ENCODE measurements around the gene LIF.

Gene LIF

GRCh38 chr22:30198921-30199320 lies 47.6 kb downstream of the LIF start:
- TF ChIP-seq CTCF (IDR thresholded peaks at IDR 0.05; ENCODE audit: borderline replicate concordance, control extremely low read depth, extremely low read depth, insufficient read depth, missing control alignments), result no peak
- in situ Hi-C loops (cut with MboI; ENCODE audit: low sequenced_read_pairs, unreplicated experiment), result no loop called here
- DNase-seq (ENCODE audit: low spot score), result peak; percentile 19

- no peak for TF ChIP-seq CTCF (IDR thresholded peaks at IDR 0.05; ENCODE audit: borderline replicate concordance, control extremely low read depth, extremely low read depth, insufficient read depth, missing control alignments)
- in situ Hi-C loops (cut with MboI; ENCODE audit: low sequenced_read_pairs, unreplicated experiment), result no loop called here
- peak; percentile 6 for DNase-seq (ENCODE audit: low spot score)
Observed at GRCh38 chr22:30198152-30198825, 48.3 kb downstream of the LIF start.

- in situ Hi-C loops (cut with MboI; ENCODE audit: low sequenced_read_pairs, unreplicated experiment), result no loop called here
- peak; percentile 7 for DNase-seq (ENCODE audit: low spot score)
Observed at GRCh38 chr22:30197389-30197788, 49.2 kb downstream of the LIF start.

GRCh38 chr22:30196880-30197336 lies 49.7 kb downstream of the LIF start:
- DNase-seq (ENCODE audit: low spot score), result peak; percentile 50
- TF ChIP-seq CTCF (IDR thresholded peaks at IDR 0.05; ENCODE audit: borderline replicate concordance, control extremely low read depth, extremely low read depth, insufficient read depth, missing control alignments), result no peak
- in situ Hi-C loops (cut with MboI; ENCODE audit: low sequenced_read_pairs, unreplicated experiment), result no loop called here

More at GRCh38 chr22:30197389-30197788, 49.2 kb downstream of the LIF start:
- no peak for TF ChIP-seq CTCF (IDR thresholded peaks at IDR 0.05; ENCODE audit: borderline replicate concordance, control extremely low read depth, extremely low read depth, insufficient read depth, missing control alignments)

- in situ Hi-C loops (cut with MboI; ENCODE audit: low sequenced_read_pairs, unreplicated experiment), result no loop called here
- no peak for TF ChIP-seq CTCF (IDR thresholded peaks at IDR 0.05; ENCODE audit: borderline replicate concordance, control extremely low read depth, extremely low read depth, insufficient read depth, missing control alignments)
- DNase-seq (ENCODE audit: low spot score), result peak; percentile 67
Observed at GRCh38 chr22:30196141-30196879, 50.2 kb downstream of the LIF start.

- no peak for TF ChIP-seq CTCF (IDR thresholded peaks at IDR 0.05; ENCODE audit: borderline replicate concordance, control extremely low read depth, extremely low read depth, insufficient read depth, missing control alignments)
- peak; percentile 6 for DNase-seq (ENCODE audit: low spot score)
- in situ Hi-C loops (cut with MboI; ENCODE audit: low sequenced_read_pairs, unreplicated experiment), result no loop called here
Observed at GRCh38 chr22:30195245-30196140, 51.1 kb downstream of the LIF start.
